Measurements from ENCODE around the gene CAPN5. TPM values are rescaled to one million over a fixed set of nuclear protein-coding genes. Genes with fewer than 3 reads are reported as not detected.

The CAPN5 gene
- total and polyA plus RNA-seq, 2 of the 8 experiments (the other 6 are each of a cell fraction or from before 2014, with no cell fraction given) = 21.5 to 22.4 TPM

DNA sequence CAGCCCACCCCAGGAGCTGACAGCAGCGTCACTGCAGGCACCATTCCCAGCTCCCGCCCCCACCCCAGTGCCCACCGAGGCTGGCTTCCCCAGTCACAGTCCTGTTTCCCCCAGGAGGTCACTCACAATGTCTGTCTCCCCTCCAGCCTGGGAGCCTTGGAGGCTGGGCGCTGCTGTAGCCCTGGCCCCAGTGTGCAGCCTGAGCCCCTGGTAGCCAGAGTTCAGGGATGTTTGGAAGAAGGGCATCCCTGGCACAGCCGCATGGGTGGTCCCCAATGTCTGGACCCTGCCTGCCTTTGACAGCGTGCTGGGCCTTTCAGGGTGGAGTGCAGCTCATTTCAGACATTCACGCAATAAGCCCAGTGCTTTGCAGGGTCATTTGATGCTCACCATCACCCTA lies 4.3 kb downstream of the CAPN5 start:
- no peak for DNase-seq (ENCODE audit: low read depth in 1 of 2, low spot score in 2 of 2)
- H2AFZ ChIP-seq (ENCODE audit: low read length) = no peak overlapping the region
- H4K91ac ChIP-seq (replicated peaks; ENCODE audit: insufficient read length, low read length) = no peak overlapping the region

More for the DNA sequence above, 4.3 kb downstream of the CAPN5 start:
- Histone ChIP-seq H3K14ac (ENCODE audit: insufficient read length) (no peak overlapping the region), H3K4me2 (ENCODE audit: insufficient read depth in 1 of 2, low read depth in 2 of 2, low read length in 2 of 2) (no peak overlapping the region), H2AK5ac (ENCODE audit: low read depth, low read length) (no peak overlapping the region), H3K36me3 (ENCODE audit: control insufficient read depth in 2 of 4, insufficient read depth in 4 of 4, low read length in 3 of 4) (no peaks in the 10 kb centered on the region), H3K23me2 (ENCODE audit: low read depth, low read length) (peaks cover 9% of the 10 kb centered on the region), H2BK15ac (ENCODE audit: low read length) (no peak overlapping the region), H3K23ac (ENCODE audit: insufficient read length) (no peak overlapping the region), H3K4me3 (ENCODE audit: extremely low read depth in 1 of 4, insufficient read depth in 2 of 4, low read depth in 3 of 4, low read length in 4 of 4) (no peak overlapping the region), H3K18ac (ENCODE audit: extremely low read depth, low read length) (no peak overlapping the region), H3K9ac (replicated peaks in 1 of 4; ENCODE audit: extremely low read depth in 1 of 4, low read depth in 3 of 4, low read length in 3 of 4) (no peak overlapping the region), H3K27ac (ENCODE audit: low read depth, low read length) (no peak overlapping the region), H3K27me3 (replicated peaks in 1 of 4; ENCODE audit: control insufficient read depth in 3 of 4, extremely low read depth in 1 of 4, insufficient read depth in 3 of 4, low read length in 3 of 4) (0 out of 7 replicates have a peak, but pooled peaks cover 0 to 3% (median 0%) of the 10 kb centered on the region in 4 experiments), H4K8ac (ENCODE audit: extremely low read depth, insufficient read depth, low read length) (no peak overlapping the region), H2BK12ac (ENCODE audit: low read depth, low read length) (no peak overlapping the region), H3K4ac (replicated peaks; ENCODE audit: insufficient read length, low read depth, low read length) (no peak overlapping the region), H2BK20ac (ENCODE audit: low read length) (no peak overlapping the region), H3K9me3 (ENCODE audit: insufficient read depth in 2 of 2, low read depth in 1 of 2, low read length in 1 of 2) (no peaks in the 10 kb centered on the region), H2BK120ac (replicated peaks; ENCODE audit: low read depth, low read length) (no peak overlapping the region), H3K79me2 (ENCODE audit: control insufficient read depth in 1 of 2, insufficient read depth in 2 of 2, low read length in 2 of 2) (no peaks in the 10 kb centered on the region), H3K4me1 (replicated peaks in 1 of 4; ENCODE audit: control insufficient read depth in 3 of 4, insufficient read depth in 4 of 4, low read length in 3 of 4) (peaks cover 0 to 7% (median 3%) of the 10 kb centered on the region in 4 experiments; a peak in 5 of 7 replicates), H3K79me1 (ENCODE audit: low read depth, low read length) (no peaks in the 10 kb centered on the region; the same call in none of the 2 replicates), H3K56ac (replicated peaks; ENCODE audit: insufficient read length, low read depth, low read length) (no peak overlapping the region), H4K5ac (ENCODE audit: insufficient read length, low read depth, low read length) (no peak overlapping the region), H2BK5ac (ENCODE audit: low read depth, low read length) (no peak overlapping the region), H4K20me1 (replicated peaks in 1 of 2; ENCODE audit: control insufficient read depth in 1 of 2, insufficient read depth in 2 of 2, low read length in 2 of 2) (peaks cover 0 to 2% of the 10 kb centered on the region in 2 experiments)
- 81% methylated on average over 6 of the region's 7 CpGs; no CpG with 5 or more reads in 1 of the 2 experiments for WGBS, 2 experiments (ENCODE audit: extremely low coverage in 1 of 2, insufficient coverage in 1 of 2, insufficient read length in 1 of 2, insufficient replicate concordance in 2 of 2, low coverage in 1 of 2, low lambda C conversion rate in 2 of 2, missing lambda C conversion rate in 1 of 2)
- FAIRE-seq = no peak
- CTCF ChIA-PET (ENCODE audit: partially characterized antibody) = interaction anchor here (0.7 to 2.2 kb wide), 3 partner anchors 20 to 117 kb away, joined by 3 to 13 read pairs (median 4); no protein-coding TSS in a partner anchor
- TF ChIP-seq HDAC6 (IDR thresholded peaks at IDR 0.05; ENCODE audit: low read depth, low read length) (no peak), EZH2 (IDR thresholded peaks at IDR 0.05; ENCODE audit: low read depth, low read length, severe bottlenecking) (no peak), SP1 (IDR thresholded peaks at IDR 0.05; ENCODE audit: low read depth, low read length) (no peak), FOSL1 (IDR thresholded peaks at IDR 0.05; ENCODE audit: insufficient read depth, low read depth, low read length) (no peak), GTF2F1 (IDR thresholded peaks at IDR 0.05; ENCODE audit: borderline replicate concordance, low read depth, low read length) (no peak), SUZ12 (IDR thresholded peaks at IDR 0.05; ENCODE audit: low read length) (no peak), CTBP2 (IDR thresholded peaks at IDR 0.05; ENCODE audit: borderline replicate concordance, insufficient read depth, insufficient read length, low read length) (no peak), TAF7 (optimal IDR thresholded peaks at IDR 0.05; ENCODE audit: borderline replicate concordance, low read depth, low read length) (no peak), SRF (IDR thresholded peaks at IDR 0.05; ENCODE audit: low read depth, low read length) (no peak), SIRT6 (IDR thresholded peaks at IDR 0.05; ENCODE audit: low read length) (no peak), JUN (IDR thresholded peaks at IDR 0.05; ENCODE audit: low read depth, low read length) (no peak)
- TF ChIP-seq, protein P1, sequence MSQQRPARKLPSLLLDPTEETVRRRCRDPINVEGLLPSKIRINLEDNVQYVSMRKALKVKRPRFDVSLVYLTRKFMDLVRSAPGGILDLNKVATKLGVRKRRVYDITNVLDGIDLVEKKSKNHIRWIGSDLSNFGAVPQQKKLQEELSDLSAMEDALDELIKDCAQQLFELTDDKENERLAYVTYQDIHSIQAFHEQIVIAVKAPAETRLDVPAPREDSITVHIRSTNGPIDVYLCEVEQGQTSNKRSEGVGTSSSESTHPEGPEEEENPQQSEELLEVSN (IDR thresholded peaks at IDR 0.05) = no peak
- POLR2A ChIA-PET (ENCODE audit: partially characterized antibody) = no interaction called here
